COLO829 (cell line): ENCODE data around the gene FGF7.
"Not testable (repeated sequence)": the region's sequence is repeated elsewhere in the genome, so short reads cannot be mapped to it uniquely, and the experiment has no call there.

Experiments used
- DNase-seq: peaks from one replicate; pipeline ENCODE4 v3.0.0; 2012; ENCODE audit warnings: low spot score

FGF7 gene

GRCh38 chr15:49423021-49423420 lies at the start of gene FGF7:
TSS of gene FGF7 (plus strand) at chr15:49423242. CDS start at chr15:49424298, 1,056 bp downstream.
- peak; percentile 20 for DNase-seq

- DNase-seq: no peak
Observed at GRCh38 chr15:49379996-49380395, 43.0 kb upstream of the FGF7 start.

GRCh38 chr15:49380912-49381311 lies 42.1 kb upstream of the FGF7 start:
- no peak for DNase-seq

DNA sequence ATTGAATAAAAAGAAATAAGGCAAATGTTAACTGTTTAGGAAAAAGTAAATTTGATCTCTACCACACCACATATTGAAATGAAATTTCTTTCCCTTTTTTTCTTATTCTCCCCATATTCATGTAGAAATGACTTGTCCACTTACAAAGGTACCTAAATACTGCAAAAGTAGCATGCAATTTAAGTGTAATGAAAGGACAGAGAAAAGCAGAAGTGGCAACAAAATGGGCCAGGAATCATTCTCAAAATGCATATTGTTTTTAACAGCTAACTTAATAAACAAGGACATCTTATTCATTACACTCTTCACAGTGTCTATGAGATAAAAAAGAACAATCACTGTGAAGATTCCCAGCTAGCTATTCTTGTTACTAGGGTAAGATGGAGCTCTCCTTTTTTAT lies 40.6 kb upstream of the FGF7 start:
- DNase-seq: no peak

DNA sequence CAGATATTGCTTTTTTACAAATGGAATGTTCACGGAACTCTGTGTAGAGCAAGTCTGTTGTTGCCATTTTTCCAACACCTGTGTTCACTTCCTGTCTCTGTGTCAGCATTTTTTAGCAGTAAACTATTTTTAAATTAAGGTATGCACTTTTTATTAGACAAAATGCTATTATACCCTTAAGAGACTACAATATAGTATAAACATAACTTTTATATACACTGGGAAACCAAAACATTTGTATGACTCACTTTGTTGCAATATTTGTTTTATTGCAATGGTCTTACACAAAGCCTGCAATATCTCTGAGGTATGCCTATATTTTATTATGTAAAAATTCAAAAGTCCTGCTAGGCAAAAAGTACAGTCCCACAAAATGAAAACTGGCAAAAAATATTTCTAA lies 39.8 kb upstream of the FGF7 start:
- DNase-seq: no peak

DNA sequence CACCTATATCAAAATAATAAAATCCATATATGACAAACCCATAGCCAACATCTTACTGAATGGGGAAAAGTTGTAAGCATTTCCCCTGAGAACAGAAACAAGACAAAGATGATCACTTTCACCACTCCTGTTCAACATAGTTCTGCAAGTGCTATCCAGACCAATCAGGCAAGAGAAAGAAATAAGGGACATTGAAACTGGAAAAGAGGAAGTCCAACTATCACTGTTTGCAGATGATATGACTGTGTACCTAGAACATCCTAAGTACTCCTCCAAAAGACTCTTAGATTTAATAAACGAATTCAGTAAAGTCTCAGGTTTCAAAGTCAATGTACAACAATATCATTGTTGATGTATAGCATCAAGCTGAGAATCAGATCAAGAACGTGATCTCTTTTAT lies 35.6 kb upstream of the FGF7 start:
- DNase-seq: no peak

DNA sequence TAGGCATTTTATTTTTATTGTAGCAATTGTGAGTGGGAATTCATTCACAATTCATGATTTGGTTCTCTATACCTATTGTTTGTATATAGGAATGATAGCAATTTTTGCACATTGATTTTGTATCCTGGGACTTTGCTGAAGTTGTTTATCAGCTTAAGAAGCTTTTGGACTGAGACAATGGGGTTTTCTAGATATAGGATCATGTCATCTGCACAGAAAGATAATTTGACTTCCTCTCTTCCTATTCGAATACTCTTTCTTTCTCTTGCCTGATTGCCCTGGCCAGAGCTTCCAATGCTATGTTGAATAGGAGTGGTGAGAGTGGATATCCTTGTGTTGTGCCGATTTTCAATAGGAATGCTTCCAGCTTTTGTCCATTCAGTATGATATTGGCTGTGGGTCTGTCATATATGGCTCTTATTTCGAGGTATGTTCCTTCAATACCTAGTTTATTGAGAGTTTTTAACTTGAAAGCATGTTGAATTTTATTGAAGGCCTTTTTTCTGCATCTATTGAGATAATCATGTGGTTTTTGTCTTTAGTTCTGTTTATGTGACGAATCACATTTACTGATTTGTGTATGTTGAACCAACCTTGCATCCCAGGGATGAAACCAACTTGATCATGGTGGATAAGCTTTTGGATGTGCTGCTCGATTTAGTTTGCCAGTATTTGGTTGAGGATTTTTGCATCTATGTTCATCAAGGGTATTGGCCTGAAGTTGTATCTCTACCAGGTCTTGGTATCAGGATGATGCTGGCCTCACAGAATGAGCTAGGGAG lies 20.3 kb upstream of the FGF7 start:
- DNase-seq: not testable (repeated sequence)

GRCh38 chr15:49406352-49407118 lies 16.5 kb upstream of the FGF7 start:
- DNase-seq: no peak

DNA sequence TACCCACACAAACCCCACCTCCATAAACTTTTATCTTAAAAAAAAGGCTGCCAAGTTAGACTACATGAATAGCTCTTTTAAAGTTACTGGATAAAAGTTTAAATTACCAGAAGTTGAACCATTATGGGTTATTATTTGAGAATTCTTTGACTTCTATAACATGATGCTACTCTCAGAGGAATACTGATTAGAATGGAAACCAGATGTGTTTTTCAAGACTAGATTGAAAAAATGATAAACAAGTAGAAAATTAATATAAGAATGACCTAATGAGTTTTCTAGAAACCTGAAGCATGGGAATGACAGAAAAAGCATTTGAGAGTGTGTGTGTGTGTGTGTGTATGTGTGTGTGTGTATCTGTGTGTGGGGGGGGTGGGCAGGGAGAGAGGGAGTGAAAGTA lies 12.4 kb upstream of the FGF7 start:
- no peak for DNase-seq

DNA sequence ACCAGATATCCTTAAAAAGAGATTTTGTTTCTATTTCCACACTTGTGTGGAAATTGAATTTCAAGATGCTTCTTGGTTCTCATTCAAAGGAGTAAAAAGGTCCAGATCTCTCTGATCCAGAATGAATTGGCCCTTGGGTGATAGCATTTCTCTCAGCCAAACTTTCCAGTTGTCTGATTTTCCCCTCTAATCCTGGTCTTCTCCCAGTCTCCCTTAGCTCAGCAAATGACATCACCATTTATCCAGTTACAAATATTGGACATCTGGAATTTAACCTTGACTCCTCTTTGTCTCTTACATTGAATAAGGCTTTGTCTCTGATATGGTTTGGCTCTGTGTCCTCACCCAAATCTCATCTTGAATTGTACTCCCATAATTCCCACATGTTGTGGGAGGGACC lies 10.2 kb upstream of the FGF7 start:
- DNase-seq: no peak

DNA sequence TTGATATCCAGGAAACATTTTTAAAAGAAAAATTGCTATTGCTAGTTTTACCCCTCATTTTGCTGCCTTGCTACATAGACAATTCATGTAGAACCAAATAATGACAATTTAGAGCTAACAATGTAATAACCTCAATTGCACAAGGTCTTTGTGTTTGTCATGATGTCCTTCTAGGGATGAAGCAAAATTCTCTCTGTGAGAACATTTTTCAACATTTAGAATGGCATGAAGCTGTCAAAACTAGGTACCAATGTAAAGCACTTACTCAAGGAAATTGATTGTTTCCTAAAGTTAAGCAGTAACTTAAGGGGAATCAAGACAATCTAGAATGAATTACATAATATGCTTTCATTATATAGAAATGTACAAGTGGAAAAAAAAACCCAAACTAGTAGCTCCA lies 7.9 kb upstream of the FGF7 start:
- DNase-seq: no peak

DNA sequence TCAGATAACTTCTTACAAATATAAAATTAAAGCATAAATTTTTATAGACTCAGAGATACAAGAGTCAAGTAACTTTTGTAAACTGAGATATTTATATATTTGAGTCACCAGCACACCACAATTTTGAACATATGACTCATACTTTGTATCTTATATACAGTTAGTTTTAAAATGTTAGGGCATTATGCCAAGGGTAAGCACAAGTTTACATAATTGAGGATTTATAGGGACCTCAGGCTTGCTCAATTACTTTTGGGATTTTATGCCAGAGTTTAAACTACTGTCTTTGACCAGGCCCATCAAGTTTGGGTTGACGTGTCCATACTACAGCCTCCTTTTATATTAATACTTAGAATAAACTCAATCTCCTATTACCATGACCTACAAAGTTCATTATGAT lies 7.4 kb upstream of the FGF7 start:
- peak; percentile 7 for DNase-seq

DNA sequence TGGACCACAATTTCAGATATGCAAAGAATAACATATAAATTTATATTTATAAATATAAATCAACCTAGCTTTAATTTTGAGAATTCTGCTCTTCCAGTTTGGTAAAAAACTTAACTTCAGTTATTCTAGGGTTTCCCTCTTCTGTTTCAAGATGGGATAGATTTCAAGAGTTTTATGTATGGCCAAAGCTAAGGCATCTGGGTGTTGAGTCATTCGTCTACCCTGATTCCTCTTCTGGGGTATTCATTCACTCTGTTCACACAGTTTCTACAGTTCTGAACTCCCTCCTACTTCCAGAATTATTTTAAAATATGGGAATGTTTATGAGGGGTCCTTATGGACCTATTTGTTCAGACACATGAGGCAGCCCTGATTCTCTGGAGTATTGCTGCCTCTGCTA lies 4.2 kb upstream of the FGF7 start:
- no peak for DNase-seq

GRCh38 chr15:49421991-49422390 lies 1.1 kb upstream of the FGF7 start:
- no peak for DNase-seq

GRCh38 chr15:49423901-49424550 lies 984 bp downstream of the FGF7 start:
- no peak for DNase-seq

DNA sequence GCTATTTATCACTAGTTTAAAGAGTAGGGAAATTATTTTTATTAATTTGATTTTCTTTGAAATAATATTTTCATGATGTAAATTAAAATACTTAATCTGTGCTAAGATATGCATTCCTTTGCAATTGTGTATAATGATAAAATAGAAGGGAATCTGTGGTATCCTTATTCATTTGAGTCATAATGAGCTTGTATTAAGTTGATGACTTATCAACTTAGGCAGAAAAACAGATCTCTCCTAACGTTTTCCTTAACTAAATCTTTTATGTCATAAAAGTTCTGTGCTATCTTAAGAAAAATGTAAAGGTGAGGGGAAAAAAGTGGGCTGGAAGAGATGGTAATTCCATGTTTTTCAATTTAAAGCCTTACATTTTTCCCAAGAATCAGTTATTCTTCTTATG lies 1.9 kb downstream of the FGF7 start:
- DNase-seq: no peak

DNA sequence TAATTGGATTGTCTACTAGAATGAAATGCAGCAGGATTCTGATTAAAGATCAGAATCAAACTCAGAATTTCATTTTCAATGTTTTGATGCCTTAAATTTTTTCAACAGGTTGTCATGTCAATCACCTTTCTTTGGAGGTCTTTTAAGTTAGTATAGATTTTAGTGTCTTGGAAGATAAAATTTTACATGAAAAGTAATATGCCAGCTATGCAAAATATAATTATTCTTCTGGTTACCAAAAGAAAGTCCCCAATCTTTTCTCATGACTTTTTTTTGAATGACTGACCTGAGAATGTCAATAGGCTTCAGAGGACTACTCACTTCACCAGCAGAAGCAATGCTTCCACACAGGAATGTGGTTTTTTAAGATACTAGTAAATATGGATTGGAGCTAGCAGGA lies 4.3 kb downstream of the FGF7 start:
- no peak for DNase-seq

DNA sequence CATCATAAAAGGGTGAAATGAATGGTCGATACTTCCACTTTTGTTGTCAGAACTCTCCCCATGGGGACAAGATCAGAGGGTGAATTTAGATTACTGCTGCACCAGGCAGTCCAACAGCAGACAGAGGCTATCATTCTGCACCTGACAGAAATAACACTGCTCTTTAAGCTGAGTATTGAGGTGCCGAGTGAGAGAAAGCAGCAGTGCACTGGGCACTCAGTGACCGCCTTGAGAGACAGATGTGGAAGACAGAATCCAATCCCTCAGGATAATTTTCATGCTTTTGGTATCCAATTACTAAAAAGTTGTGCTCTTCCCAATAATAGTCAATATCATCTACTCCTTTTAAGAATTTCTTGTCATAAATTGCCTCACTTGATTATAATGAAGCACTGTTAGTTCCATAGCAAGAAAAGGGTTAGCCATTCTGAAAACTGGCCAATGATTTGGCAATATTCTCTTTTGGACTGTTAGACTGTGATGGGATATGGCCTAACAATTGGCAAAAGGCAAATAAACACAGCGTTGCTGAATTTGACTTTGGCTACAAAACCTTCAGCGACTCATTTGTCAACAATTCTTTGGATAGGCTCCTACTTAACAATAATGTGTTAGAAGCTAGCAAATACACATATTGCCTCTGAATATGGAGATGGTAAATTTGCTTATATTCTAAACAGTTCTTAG lies 5.5 kb downstream of the FGF7 start:
- no peak for DNase-seq

- DNase-seq: no peak
Observed at GRCh38 chr15:49430046-49430445, 7.0 kb downstream of the FGF7 start.

DNA sequence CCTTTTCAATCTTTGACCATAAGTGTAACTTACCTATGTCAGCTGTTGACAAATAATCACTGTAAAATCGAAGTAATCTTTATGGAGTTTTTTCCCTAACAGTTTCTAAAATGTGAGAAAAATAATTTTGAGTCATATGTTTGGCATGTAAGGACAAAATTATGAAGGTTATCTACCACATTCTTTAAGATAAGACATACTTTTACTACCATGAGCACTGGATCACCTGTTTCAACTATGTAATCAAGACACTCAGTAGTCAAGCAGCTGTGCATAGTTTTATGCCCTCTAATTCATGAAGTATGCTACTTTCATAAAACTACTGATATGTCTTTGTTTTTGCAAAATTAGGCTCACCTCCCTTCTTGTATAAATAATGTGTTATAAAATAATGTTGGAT lies 12.1 kb downstream of the FGF7 start:
- DNase-seq: no peak

DNA sequence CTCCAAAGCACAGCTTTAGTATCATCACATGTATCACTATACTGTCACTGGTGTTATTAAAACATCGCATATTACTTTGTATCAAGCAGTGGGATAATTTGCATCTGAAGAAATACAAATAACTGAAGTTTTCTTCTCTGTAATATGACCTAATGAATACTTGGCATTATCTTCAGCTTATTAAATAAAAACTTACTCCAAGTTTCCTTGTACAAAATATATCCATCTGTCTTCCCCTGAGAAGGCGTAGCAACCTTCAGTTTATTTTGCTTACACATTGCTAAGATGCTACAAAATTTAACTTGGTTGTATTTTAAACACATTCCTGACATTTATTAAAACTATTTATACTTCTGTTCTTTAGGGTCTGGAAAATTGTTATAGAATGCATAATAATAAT lies 13.7 kb downstream of the FGF7 start:
- no peak for DNase-seq

DNA sequence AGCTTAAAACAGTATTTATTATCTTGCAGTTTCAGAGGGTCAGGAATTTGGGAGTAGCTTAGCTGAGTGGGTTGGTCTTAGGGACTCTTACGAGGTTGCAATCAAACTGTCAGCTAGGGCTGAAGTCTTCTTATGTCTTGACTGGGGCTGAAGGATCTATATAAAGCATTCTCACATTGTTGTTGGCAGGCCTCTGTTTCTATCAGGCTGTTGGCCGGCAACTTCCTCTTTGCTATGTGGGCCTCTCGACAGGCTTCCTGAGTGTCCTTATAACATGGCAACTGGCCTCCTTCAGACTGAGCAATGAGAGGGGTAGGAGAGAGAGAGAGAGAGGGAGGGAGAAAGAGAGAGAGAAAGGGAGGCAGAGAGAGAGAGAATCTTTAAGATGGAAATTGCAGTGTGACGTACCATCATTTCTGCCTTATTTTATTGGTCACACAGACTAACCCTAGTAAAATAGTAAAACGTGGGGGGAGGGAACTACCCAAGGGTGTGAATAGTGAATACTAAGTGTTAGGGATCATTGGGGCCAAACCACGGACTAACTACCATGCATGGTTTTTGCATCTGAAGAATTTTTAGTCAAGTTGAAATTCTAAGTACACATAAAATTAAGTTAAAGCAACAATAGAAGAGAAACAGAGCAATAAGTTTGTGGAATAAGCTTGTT lies 16.1 kb downstream of the FGF7 start:
- DNase-seq: no peak
